MM.1S (cell line): ENCODE data around the gene C16orf78.

ENCODE experiments used
- EZH2 ChIP-seq: fragments of 300-600 bp; sonication (generic); optimal IDR thresholded peaks from 2 replicates; pipeline ENCODE3; 2017; ENCODE audit warnings: low read depth, mild to moderate bottlenecking, antibody characterized with exemption, low read length, mixed read lengths
- TF ChIP-seq, protein P1 (sequence below): fragments of 300-600 bp; sonication (generic); IDR thresholded peaks from 2 replicates; pipeline ENCODE4 v1.5.1; 2016; ENCODE audit warnings: antibody characterized with exemption, low read length, mixed read lengths

DNA sequence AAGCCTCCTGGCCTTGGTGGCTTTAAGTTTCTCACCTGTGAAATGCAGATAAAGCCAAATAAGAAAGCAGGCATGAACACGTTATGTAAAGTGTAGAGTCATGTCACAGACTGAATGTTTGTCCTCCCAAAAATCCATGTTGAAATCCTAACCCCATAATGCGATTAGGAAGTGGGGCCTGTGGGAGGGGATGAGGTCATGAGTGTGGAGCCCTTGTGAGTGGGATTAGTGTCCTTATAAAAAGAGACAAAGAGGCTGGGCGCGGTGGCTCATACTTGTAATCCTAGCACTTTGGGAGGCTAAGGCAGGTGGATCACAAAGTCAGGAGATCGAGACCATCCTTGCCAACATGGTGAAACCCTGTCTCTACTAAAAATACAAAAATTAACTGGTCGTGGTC is 19.5 kb upstream of the C16orf78 start:
- TF ChIP-seq, protein P1, sequence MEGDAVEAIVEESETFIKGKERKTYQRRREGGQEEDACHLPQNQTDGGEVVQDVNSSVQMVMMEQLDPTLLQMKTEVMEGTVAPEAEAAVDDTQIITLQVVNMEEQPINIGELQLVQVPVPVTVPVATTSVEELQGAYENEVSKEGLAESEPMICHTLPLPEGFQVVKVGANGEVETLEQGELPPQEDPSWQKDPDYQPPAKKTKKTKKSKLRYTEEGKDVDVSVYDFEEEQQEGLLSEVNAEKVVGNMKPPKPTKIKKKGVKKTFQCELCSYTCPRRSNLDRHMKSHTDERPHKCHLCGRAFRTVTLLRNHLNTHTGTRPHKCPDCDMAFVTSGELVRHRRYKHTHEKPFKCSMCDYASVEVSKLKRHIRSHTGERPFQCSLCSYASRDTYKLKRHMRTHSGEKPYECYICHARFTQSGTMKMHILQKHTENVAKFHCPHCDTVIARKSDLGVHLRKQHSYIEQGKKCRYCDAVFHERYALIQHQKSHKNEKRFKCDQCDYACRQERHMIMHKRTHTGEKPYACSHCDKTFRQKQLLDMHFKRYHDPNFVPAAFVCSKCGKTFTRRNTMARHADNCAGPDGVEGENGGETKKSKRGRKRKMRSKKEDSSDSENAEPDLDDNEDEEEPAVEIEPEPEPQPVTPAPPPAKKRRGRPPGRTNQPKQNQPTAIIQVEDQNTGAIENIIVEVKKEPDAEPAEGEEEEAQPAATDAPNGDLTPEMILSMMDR, result no peak
- no peak for TF ChIP-seq EZH2
